HEK293 (cell line): Measurements from ENCODE around the gene ZNF564.

Experiments
- CTCF ChIA-PET: fragments of 350-600 bp; formaldehyde crosslinking; extraction: SDS; loops from one replicate; lab custom pipeline; 2021; ENCODE audit warnings: antibody characterized with exemption; lab: Yijun Ruan, JAX
- POLR2A ChIA-PET: fragments of 300-600 bp; formaldehyde crosslinking; extraction: SDS; loops from one replicate; lab custom pipeline; 2020; ENCODE audit warnings: antibody characterized with exemption, inconsistent platforms; lab: Yijun Ruan, JAX
- H3K27ac ChIP-seq: fragments of 200-500 bp; sonication (Bioruptor generic); 2 replicates; pipeline ENCODE4 v1.5.1; 2014; ENCODE audit warnings: low read depth, low read length, control low read depth, inconsistent platforms; ENCODE audit errors: extremely low read depth
- H3K36me3 ChIP-seq, 2 experiments: fragments of 200-500 bp in 1 of 2; sonication (Bioruptor generic) in 1 of 2; 1 replicate in 1 of 2; 2 replicates in 1 of 2; pipeline ENCODE4 v1.5.1; 2014 to 2017; ENCODE audit warnings: inconsistent platforms in 2 of 2, low read length in 2 of 2; ENCODE audit not compliant: control insufficient read depth in 2 of 2, insufficient read depth in 1 of 2
- H3K4me1 ChIP-seq: fragments of 200-500 bp; sonication (Bioruptor generic); 2 replicates; pipeline ENCODE4 v1.5.1; 2014; ENCODE audit warnings: mild to moderate bottlenecking, low read length, inconsistent platforms; ENCODE audit not compliant: control insufficient read depth, insufficient read depth
- H3K4me3 ChIP-seq: 2 replicates; pipeline ENCODE4 v1.5.1; 2011; ENCODE audit warnings: low read depth, mild to moderate bottlenecking, control low read depth, low read length, moderate library complexity
- H3K9me3 ChIP-seq: fragments of 200-500 bp; sonication (Bioruptor generic); 2 replicates; pipeline ENCODE4 v1.5.1; 2014; ENCODE audit warnings: low read depth, low read length, inconsistent platforms; ENCODE audit not compliant: control insufficient read depth, insufficient read depth
- EGR2 ChIP-seq: fragments of 450-650 bp; formaldehyde crosslinking; IDR thresholded peaks from 2 replicates; pipeline ENCODE4 v1.5.1; 2016; ENCODE audit warnings: low read depth, missing biosample characterization, missing genetic modification characterization
- GLI4 ChIP-seq: fragments of 450-650 bp; formaldehyde crosslinking; IDR thresholded peaks from 2 replicates; pipeline ENCODE4 v1.5.1; 2016; ENCODE audit warnings: missing biosample characterization, missing genetic modification characterization
- IKZF3 ChIP-seq: fragments of 450-650 bp; IDR thresholded peaks from 2 replicates; pipeline ENCODE4 v1.5.0; 2018; ENCODE audit warnings: missing biosample characterization, mild to moderate bottlenecking, missing genetic modification characterization, moderate library complexity
- KLF8 ChIP-seq: fragments of 450-650 bp; formaldehyde crosslinking; IDR thresholded peaks from 2 replicates; pipeline ENCODE4 v1.5.1; 2016; ENCODE audit warnings: missing biosample characterization, missing genetic modification characterization
- ZBTB21 ChIP-seq: fragments of 450-650 bp; formaldehyde crosslinking; IDR thresholded peaks from 2 replicates; pipeline ENCODE4 v1.5.1; 2017; ENCODE audit warnings: missing biosample characterization, missing genetic modification characterization
- ZNF148 ChIP-seq: fragments of 450-650 bp; formaldehyde crosslinking; IDR thresholded peaks from 2 replicates; pipeline ENCODE4 v1.5.0; 2017; ENCODE audit warnings: missing biosample characterization, missing genetic modification characterization, borderline replicate concordance
- ZNF311 ChIP-seq: fragments of 450-650 bp; formaldehyde crosslinking; IDR thresholded peaks from 2 replicates; pipeline ENCODE4 v1.5.1; 2017; ENCODE audit warnings: missing biosample characterization, missing genetic modification characterization, borderline replicate concordance
- ZNF324 ChIP-seq: fragments of 450-650 bp; formaldehyde crosslinking; IDR thresholded peaks from 2 replicates; pipeline ENCODE4 v1.5.1; 2016; ENCODE audit warnings: missing biosample characterization, missing genetic modification characterization
- ZNF404 ChIP-seq: fragments of 450-650 bp; formaldehyde crosslinking; IDR thresholded peaks from 2 replicates; pipeline ENCODE4 v1.5.1; 2017; ENCODE audit warnings: missing biosample characterization, missing genetic modification characterization
- ZNF416 ChIP-seq: fragments of 450-650 bp; formaldehyde crosslinking; IDR thresholded peaks from 2 replicates; pipeline ENCODE4 v1.5.1; 2016; ENCODE audit warnings: missing biosample characterization, missing genetic modification characterization
- ZNF549 ChIP-seq: fragments of 450-650 bp; IDR thresholded peaks from 2 replicates; pipeline ENCODE4 v1.5.1; 2018; ENCODE audit warnings: missing biosample characterization, missing genetic modification characterization, mild to moderate bottlenecking, inconsistent platforms, moderate library complexity
- ZNF585B ChIP-seq: fragments of 450-650 bp; formaldehyde crosslinking; IDR thresholded peaks from 2 replicates; pipeline ENCODE4 v1.5.1; 2016; ENCODE audit warnings: missing biosample characterization, missing genetic modification characterization
- ZNF747 ChIP-seq: fragments of 450-650 bp; formaldehyde crosslinking; IDR thresholded peaks from 2 replicates; pipeline ENCODE4 v1.5.1; 2016; ENCODE audit warnings: missing biosample characterization, missing genetic modification characterization
- TF ChIP-seq, protein P1 (sequence below): fragments of 450-650 bp; formaldehyde crosslinking; IDR thresholded peaks from 2 replicates; pipeline ENCODE4 v1.5.1; 2016; ENCODE audit warnings: missing biosample characterization, missing genetic modification characterization, borderline replicate concordance
- TF ChIP-seq, protein P2 (sequence below): fragments of 450-650 bp; formaldehyde crosslinking; IDR thresholded peaks from 2 replicates; pipeline ENCODE4 v1.5.1; 2017; ENCODE audit warnings: missing biosample characterization, mild to moderate bottlenecking, missing genetic modification characterization, moderate library complexity

The ZNF564 gene

GRCh38 chr19:12484011-12484370, 67.3 kb downstream of the ZNF564 start:
- CTCF ChIA-PET = interaction anchor here (0.5 kb wide), 1 partner anchor 1025 kb away, joined by 3 read pairs; no protein-coding TSS in a partner anchor
- POLR2A ChIA-PET = interaction anchor here (0.7 to 4.2 kb wide), 5 partner anchors 11 to 321 kb away, joined by 3 to 32 read pairs (median 8); partner anchors contain the start of genes ZNF136, ZNF442, ZNF443 and ZNF563

GRCh38 chr19:12482509-12482886, 68.8 kb downstream of the ZNF564 start:
- CTCF ChIA-PET = interaction anchor here (0.6 to 0.7 kb wide), 2 partner anchors 11 to 42 kb away, joined by 3 read pairs; no protein-coding TSS in a partner anchor

More at GRCh38 chr19:12484011-12484370, 67.3 kb downstream of the ZNF564 start:
- Histone ChIP-seq H3K9me3 (no peaks in the 10 kb centered on the region), H3K4me3 (peak overlapping the region; percentile 62), H3K4me1 (no peaks in the 10 kb centered on the region), H3K36me3 (no peaks in the 10 kb centered on the region; a peak in 1 of 3 replicates), H3K27ac (peak overlapping the region; percentile 42; the same call in 1 of the 2 replicates)
- TF ChIP-seq IKZF3 (tag by site-specific recombination) (peak; percentile 56), ZNF311 (tag by site-specific recombination) (no peak), ZNF404 (tag by site-specific recombination) (no peak)

More at GRCh38 chr19:12482509-12482886, 68.8 kb downstream of the ZNF564 start:
- no peak overlapping the region for H3K4me3 ChIP-seq
- H3K36me3 ChIP-seq = no peaks in the 10 kb centered on the region; a peak in 1 of 3 replicates
- no peaks in the 10 kb centered on the region for H3K9me3 ChIP-seq
- POLR2A ChIA-PET = interaction anchor here (0.6 to 4.2 kb wide), 2 partner anchors 13 to 77 kb away, joined by 5 to 32 read pairs; no protein-coding TSS in a partner anchor
- H3K4me1 ChIP-seq = no peaks in the 10 kb centered on the region
- TF ChIP-seq ZNF324 (tag by site-specific recombination) (no peak), ZNF585B (tag by site-specific recombination) (no peak), EGR2 (no peak), ZNF404 (tag by site-specific recombination) (no peak), ZNF549 (tag by site-specific recombination) (no peak), KLF8 (tag by site-specific recombination) (no peak), ZNF416 (tag by site-specific recombination) (no peak), GLI4 (tag by site-specific recombination) (no peak), ZNF747 (tag by site-specific recombination) (no peak), ZNF148 (no peak), ZBTB21 (no peak)
- TF ChIP-seq, protein P1, sequence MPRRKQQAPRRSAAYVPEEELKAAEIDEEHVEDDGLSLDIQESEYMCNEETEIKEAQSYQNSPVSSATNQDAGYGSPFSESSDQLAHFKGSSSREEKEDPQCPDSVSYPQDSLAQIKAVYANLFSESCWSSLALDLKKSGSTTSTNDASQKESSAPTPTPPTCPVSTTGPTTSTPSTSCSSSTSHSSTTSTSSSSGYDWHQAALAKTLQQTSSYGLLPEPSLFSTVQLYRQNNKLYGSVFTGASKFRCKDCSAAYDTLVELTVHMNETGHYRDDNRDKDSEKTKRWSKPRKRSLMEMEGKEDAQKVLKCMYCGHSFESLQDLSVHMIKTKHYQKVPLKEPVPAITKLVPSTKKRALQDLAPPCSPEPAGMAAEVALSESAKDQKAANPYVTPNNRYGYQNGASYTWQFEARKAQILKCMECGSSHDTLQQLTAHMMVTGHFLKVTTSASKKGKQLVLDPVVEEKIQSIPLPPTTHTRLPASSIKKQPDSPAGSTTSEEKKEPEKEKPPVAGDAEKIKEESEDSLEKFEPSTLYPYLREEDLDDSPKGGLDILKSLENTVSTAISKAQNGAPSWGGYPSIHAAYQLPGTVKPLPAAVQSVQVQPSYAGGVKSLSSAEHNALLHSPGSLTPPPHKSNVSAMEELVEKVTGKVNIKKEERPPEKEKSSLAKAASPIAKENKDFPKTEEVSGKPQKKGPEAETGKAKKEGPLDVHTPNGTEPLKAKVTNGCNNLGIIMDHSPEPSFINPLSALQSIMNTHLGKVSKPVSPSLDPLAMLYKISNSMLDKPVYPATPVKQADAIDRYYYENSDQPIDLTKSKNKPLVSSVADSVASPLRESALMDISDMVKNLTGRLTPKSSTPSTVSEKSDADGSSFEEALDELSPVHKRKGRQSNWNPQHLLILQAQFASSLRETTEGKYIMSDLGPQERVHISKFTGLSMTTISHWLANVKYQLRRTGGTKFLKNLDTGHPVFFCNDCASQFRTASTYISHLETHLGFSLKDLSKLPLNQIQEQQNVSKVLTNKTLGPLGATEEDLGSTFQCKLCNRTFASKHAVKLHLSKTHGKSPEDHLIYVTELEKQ = no peak
- TF ChIP-seq, protein P2, sequence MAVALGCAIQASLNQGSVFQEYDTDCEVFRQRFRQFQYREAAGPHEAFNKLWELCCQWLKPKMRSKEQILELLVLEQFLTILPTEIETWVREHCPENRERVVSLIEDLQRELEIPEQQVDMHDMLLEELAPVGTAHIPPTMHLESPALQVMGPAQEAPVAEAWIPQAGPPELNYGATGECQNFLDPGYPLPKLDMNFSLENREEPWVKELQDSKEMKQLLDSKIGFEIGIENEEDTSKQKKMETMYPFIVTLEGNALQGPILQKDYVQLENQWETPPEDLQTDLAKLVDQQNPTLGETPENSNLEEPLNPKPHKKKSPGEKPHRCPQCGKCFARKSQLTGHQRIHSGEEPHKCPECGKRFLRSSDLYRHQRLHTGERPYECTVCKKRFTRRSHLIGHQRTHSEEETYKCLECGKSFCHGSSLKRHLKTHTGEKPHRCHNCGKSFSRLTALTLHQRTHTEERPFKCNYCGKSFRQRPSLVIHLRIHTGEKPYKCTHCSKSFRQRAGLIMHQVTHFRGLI = no peak
- no peak overlapping the region for H3K27ac ChIP-seq
